HT1080 (cell line): ENCODE data around the gene FAM162B. TPM values are rescaled to one million over a fixed set of nuclear protein-coding genes. Genes with fewer than 3 reads are reported as not detected.
A peak's percentile ranks its signal among the peaks of the same experiment; 100 is the strongest.
"Not testable (repeated sequence)": the region's sequence is repeated elsewhere in the genome, so short reads cannot be mapped to it uniquely, and the experiment has no call there.

Source experiments
- DNase-seq: peaks from one replicate; pipeline ENCODE4 v3.0.0-alpha.2; 2015; ENCODE audit warnings: low read depth
- polyA plus RNA-seq, 2 experiments: library from polyadenylated mRNA; depleted of rRNA; stranded (reverse); fragments of >200 nt; gene quantifications; 2 replicates each; pipeline ENCODE4 v1.2.3, GENCODE V29; 2015
- total RNA-seq: library from RNA; depleted of rRNA; stranded (reverse); fragments of >200 nt; shearing (Covaris generic); gene quantifications from 2 replicates; pipeline ENCODE4 v1.2.3, GENCODE V29; 2014; rRNA removed

The FAM162B gene
- total RNA-seq: not detected in 2 replicates
- polyA plus RNA-seq (2015; cell fraction: cytosol; rRNA removed): not detected in 2 replicates
- polyA plus RNA-seq (2015; cell fraction: nucleus; rRNA removed): not detected in 2 replicates

- no peak for DNase-seq
Observed at GRCh38 chr6:116764961-116765841, at the start of gene FAM162B. TSS of gene FAM162B (minus strand) at chr6:116765719. CDS start at chr6:116765576, 143 bp downstream.

- DNase-seq: no peak
Observed at GRCh38 chr6:116812051-116812650, 46.6 kb upstream of the FAM162B start.

- DNase-seq: no peak
Observed at GRCh38 chr6:116801971-116802370, 36.5 kb upstream of the FAM162B start.

- DNase-seq: no peak
Observed at GRCh38 chr6:116799945-116800344, 34.4 kb upstream of the FAM162B start.

- DNase-seq: no peak
Observed at GRCh38 chr6:116797585-116797984, 32.1 kb upstream of the FAM162B start.

GRCh38 chr6:116793224-116793623 is 27.7 kb upstream of the FAM162B start:
- no peak for DNase-seq

GRCh38 chr6:116783852-116784251 is 18.3 kb upstream of the FAM162B start:
- DNase-seq: no peak

GRCh38 chr6:116779573-116780164 is 14.2 kb upstream of the FAM162B start:
- peak; percentile 53 for DNase-seq

- DNase-seq: no peak
Observed at GRCh38 chr6:116773886-116774285, 8.4 kb upstream of the FAM162B start.

GRCh38 chr6:116772450-116772849 is 6.9 kb upstream of the FAM162B start:
- no peak for DNase-seq

- no peak for DNase-seq
Observed at GRCh38 chr6:116767715-116768114, 2.2 kb upstream of the FAM162B start.

- no peak for DNase-seq
Observed at GRCh38 chr6:116766506-116767176, 1.1 kb upstream of the FAM162B start.

GRCh38 chr6:116764629-116764960 is 924 bp downstream of the FAM162B start:
- no peak for DNase-seq

GRCh38 chr6:116763906-116764628 is 1.5 kb downstream of the FAM162B start:
- no peak for DNase-seq

GRCh38 chr6:116763048-116763447 is 2.5 kb downstream of the FAM162B start:
- DNase-seq: no peak

- DNase-seq: no peak
Observed at GRCh38 chr6:116762235-116762634, 3.3 kb downstream of the FAM162B start.

GRCh38 chr6:116761779-116762178 is 3.7 kb downstream of the FAM162B start:
- no peak for DNase-seq

- no peak for DNase-seq
Observed at GRCh38 chr6:116745176-116745575, 20.3 kb downstream of the FAM162B start.

- no peak for DNase-seq
Observed at GRCh38 chr6:116741571-116741970, 23.9 kb downstream of the FAM162B start.

GRCh38 chr6:116740486-116740885 is 25.0 kb downstream of the FAM162B start:
- not testable (repeated sequence) for DNase-seq

- no peak for DNase-seq
Observed at GRCh38 chr6:116737004-116737403, 28.5 kb downstream of the FAM162B start.
